Right lung (tissue), 5 donors: Measurements from ENCODE around the gene PMM2. TPM values are rescaled to one million over a fixed set of nuclear protein-coding genes. Genes with fewer than 3 reads are reported as not detected.

ENCODE experiments used
- DNase-seq, 2 donors: peaks; one replicate each; pipeline ENCODE4 v3.0.0-alpha.2; 2013
- polyA plus RNA-seq, 5 donors: library from polyadenylated mRNA; unstranded; fragments of 120-200 nt; gene quantifications; one replicate each; pipeline versions ENCODE4 v1.2.1 to v1.2.3, GENCODE V29; 2013; ENCODE audit warnings: inconsistent platforms in 1 of 5, low replicate concordance in 1 of 5; ENCODE audit not compliant: insufficient read length in 5 of 5, insufficient read depth in 1 of 5

Gene PMM2
- polyA plus RNA-seq, 5 donors: 19.9 to 24.6 (median 22.6) TPM

- DNase-seq: no peak
Observed at GRCh38 chr16:8848939-8849391, 51.3 kb downstream of the PMM2 start.

GRCh38 chr16:8849411-8850011 is 51.9 kb downstream of the PMM2 start:
- DNase-seq: no peak

GRCh38 chr16:8850279-8850885 is 52.7 kb downstream of the PMM2 start:
- DNase-seq: no peak

- no peak for DNase-seq
Observed at GRCh38 chr16:8851761-8852403, 54.2 kb downstream of the PMM2 start.

DNA sequence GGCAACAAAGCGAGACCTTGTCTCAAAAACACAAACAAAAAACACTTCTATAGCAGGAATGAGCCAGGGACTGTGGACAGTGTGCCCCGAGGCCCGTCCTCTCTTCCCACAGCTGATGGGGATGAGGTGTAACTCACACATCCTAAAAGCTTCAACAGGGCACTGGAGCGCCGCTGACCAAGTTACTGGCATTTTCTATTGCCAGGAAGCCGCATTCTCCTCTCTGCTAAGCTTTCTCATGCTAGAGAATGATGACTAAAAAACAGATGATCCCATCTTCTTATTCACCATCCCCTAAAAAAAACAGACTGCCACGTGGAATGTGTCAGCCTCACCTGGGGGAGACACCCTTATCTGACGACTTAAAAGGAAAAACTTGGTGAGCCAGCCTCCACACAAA is 54.9 kb downstream of the PMM2 start:
- no peak for DNase-seq

GRCh38 chr16:8853150-8853549 is 55.5 kb downstream of the PMM2 start:
- no peak for DNase-seq

DNA sequence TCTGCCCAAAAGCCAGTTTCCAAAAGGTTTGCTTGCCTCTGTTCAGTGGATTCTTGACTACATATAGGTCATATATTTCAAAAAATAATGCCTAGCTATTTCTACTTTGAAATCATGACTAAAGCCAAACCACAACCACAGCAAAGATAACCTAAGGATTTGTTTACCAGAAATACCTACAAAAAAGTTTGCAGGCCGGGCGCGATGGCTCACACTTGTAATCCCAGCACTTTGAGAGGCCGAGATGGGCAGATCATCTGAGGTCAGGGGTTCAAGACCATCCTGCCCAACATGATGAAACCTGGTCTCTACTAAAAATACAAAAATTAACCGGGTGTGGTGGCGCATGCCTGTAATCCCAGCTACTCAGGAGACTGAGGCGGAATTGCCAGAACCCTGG is 56.0 kb downstream of the PMM2 start:
- DNase-seq: no peak

DNA sequence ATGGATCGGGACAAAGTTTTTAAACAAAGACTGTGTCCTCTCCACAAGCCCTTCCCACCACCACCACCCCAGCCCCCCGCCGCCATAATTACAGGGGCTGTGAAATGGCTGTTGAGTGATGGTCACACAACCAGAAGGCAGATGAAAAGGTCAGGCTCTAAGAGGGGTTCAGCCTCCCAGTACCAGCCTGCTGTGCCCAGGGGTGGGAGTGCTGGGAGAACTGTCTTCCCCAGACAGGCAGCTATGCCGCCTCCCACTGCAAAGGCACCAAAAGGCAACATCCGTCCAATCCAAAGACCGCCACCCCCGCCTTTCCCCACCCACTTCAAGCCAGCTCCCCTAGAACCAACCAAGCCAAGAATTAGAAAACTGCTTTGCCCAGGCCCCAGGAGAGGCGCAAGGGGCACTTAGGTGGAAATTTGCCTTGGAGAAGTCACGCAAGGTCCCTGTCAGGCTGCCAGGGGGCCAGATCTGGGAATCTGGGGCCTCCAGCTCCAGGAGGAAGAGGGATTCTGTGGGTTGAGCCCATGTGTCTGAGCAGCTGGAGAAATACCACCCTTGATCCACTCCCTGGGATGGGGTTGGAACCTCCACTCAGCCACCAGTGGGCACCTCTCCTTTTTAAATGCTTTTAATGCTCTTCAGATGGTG is 56.8 kb downstream of the PMM2 start:
- no peak for DNase-seq

- no peak for DNase-seq
Observed at GRCh38 chr16:8855051-8855786, 57.6 kb downstream of the PMM2 start.

GRCh38 chr16:8855972-8856371 is 58.3 kb downstream of the PMM2 start:
- DNase-seq: no peak

DNA sequence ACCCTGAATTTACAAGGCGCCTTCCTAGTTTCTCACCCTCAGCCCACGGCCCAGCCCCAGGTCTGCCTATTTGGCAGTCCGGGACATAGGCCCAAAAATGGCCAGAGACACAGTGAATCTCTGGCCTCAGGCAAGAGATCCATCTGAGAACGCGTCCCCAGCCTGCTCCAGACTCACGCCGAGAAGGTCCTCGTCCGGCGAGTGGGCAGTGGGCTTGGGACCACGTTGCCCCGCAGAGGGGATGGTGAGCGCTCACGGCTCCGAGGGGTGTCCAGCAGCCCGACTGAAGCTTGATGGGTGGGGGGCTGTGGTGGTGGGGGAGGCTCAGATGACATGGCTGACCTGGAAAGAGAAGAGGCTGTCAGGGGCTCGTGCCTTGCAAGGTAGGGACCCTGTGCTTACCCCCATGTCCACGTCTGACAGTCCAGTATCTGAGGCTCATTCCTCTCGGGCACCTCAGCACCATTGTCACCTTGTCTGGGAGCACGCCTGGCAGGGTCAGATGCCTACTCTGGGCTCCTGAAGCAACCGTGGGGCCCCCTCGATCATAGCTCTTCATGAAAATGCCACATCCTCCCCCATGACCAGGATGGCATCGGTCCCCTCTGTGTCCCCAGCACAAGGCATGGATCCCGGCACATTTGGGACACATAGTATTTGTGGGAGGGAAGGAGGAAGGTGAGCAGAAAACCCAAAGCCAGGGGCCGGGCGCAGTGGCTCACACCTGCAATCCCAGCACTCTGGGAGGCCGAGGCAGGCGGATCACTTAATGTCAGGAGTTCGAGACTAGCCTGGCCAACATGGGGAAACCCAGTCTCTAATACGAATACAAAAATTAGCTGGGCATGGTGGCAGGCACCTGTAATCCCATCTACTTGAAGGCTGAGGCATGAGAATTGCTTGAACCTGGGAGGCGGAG is 61.6 kb downstream of the PMM2 start:
- no peak for DNase-seq

DNA sequence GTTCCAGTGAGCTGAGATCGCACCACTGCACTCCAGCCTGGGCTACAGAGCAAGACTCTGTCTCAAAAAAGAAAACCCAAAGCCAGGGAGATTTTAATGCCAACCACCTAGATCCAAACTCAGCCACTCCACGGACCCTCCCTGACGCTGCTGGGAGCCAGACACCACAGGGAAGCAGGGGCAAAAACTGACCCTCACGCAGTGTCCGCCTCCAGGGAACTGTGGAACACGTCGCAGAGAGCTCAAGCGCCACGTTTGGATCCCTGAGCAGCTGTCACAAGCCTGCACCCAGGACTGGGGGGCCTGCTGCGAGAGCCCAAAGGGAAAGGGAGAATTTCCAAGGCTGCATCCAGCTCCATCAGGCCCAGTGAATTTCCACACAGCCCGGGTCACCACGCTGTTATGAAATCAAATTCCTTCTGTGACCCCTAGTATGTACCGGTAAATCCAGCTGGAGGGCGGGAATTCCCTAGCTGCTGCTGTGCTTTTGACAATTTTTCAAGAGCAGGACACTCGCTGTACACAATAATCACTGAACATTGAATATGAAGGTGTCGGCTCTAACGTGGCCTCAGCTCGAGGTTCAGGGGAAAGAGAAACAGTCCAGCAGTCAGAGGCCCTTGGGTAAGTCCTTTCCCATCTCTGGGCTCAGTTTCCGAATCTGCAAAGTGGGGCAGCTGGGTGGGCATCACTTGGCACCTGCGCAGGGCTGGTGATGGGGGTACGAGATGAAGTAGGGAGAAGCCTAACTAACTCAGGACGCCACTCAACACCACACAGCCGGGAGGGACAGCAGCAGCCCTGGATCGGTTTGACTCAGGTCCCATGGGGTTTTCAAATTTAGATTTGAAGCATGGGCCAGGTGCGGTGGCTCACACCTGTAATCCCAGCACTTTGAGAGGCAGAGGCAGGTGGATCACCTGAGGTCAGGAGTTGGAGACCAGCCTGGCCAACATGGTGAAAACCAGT is 62.6 kb downstream of the PMM2 start:
- peak in 1 of 2 donors; percentile 38 for DNase-seq

DNA sequence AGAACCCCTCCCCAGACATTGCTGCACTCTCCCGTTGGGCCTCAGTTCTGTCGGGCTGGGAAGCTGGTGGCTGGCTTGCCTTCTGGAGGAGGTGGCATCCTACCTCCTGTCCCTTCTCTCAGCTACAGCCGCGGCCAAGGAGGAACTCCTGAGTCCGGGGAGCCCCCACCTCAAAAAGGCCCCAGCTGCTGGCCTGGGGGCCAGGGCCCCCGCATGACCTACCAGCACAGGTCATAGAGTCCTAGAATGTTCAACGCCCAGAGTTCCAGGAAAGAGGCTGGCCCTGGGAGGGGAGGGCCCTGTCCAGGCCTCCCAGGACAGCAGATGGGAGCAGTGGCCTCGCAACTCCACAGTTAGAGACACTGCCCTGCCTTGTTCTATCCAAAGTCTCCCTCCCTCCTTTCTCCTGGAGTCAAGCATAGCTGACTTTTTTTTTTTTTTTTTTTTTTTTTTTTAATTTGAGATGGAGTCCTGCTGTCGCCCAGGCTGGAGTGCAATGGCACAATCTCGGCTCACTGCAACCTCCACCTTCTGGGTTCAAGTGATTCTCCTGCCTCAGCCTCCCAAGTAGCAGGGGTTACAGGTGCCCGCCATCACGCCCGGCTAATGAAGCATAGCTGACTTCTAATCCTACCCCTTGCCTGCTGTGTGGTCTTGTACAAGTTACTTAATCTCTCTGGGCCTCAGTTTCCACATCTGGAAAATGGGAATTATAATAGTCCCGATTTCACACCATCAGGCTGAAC is 64.1 kb downstream of the PMM2 start:
- no peak for DNase-seq

- DNase-seq: no peak
Observed at GRCh38 chr16:8862309-8863130, 64.9 kb downstream of the PMM2 start.

DNA sequence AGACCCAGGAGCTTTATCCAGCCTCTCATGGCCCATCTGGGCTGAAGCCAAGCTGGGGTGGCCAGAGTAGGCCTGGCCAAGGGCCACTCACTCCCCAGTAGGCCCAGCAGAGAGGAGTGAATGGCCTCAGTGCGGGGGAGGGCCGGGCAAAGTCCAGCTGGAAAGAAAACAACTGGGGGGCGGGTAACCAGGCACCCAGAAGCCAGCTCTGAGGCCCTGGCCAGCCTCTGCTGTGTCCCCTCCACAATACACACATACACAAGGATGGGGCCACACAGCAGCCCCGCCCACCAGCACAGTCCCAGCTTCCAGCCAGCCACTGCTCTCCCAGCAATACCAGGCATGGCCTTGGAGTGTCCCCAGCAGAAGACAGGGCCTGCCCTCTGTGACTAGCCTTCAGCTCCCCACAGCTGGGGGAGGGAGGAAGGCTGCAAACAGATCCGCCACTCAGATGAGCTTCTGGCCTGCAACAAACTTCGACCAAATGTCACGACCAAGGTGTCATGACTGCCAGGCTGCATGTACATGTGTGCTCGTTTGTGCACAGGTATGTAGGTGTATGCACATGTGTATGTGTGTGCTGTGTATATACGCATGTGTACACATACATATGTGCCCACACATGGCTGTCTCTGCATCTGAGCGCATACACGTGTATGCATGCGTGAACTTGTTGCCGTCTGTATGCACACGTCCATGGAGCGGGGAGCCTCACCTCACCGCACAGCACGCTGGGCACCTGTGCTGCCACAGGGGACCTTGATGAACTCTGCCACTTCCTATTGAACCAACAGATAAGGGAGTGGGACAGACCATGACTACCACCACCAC is 66.2 kb downstream of the PMM2 start:
- DNase-seq: no peak

GRCh38 chr16:8864480-8865110 is 67.0 kb downstream of the PMM2 start:
- DNase-seq: no peak
